Measurements from ENCODE around the gene ANK3. TPM values are rescaled to one million over a fixed set of nuclear protein-coding genes. Genes with fewer than 3 reads are reported as not detected.

The ANK3 gene
- total RNA-seq, 4 donors from 2014 or later = 125 to 171 (median 149) TPM

GRCh38 chr10:60205741-60206140, 183.9 kb downstream of the ANK3 start:
- DNase-seq = no peak
- TF ChIP-seq CTCF (IDR thresholded peaks at IDR 0.05 in 4 of 5, conservative IDR thresholded peaks at IDR 0.05 in 1 of 5) (no peak), POLR2A (IDR thresholded peaks at IDR 0.05) (no peak)
- Histone ChIP-seq H3K27ac (no peak overlapping the region), H3K4me1 (peaks cover 4% of the 10 kb centered on the region in 2 donors), H3K36me3 (no peaks in the 10 kb centered on the region), H3K27me3 (no peaks in the 10 kb centered on the region), H3K9me3 (no peaks in the 10 kb centered on the region), H3K4me3 (no peak overlapping the region)
- no peak for ATAC-seq
- intact Hi-C loops (cut with DNase I; ENCODE audit: low total_unique reads) = no loop called here
- in situ Hi-C loops (cut with MboI; ENCODE audit: low sequenced_read_pairs in 4 of 4) = loop anchor here (5.0 to 10.0 kb wide), 4 partner anchors 88 to 229 kb away; no protein-coding TSS in a partner anchor

GRCh38 chr10:60203993-60204618, 185.6 kb downstream of the ANK3 start:
- Histone ChIP-seq H3K36me3 (no peaks in the 10 kb centered on the region), H3K27me3 (no peaks in the 10 kb centered on the region), H3K27ac (no peak overlapping the region), H3K4me1 (peaks cover 4% of the 10 kb centered on the region in 2 donors), H3K4me3 (no peak overlapping the region), H3K9me3 (no peaks in the 10 kb centered on the region)
- ATAC-seq (no peak), DNase-seq (no peak)
- in situ Hi-C loops (cut with MboI; ENCODE audit: low sequenced_read_pairs in 4 of 4) (loop anchor here in 1 of 4 donors (10.0 kb wide), 1 partner anchor 231 kb away; no protein-coding TSS in a partner anchor), intact Hi-C loops (cut with DNase I; ENCODE audit: low total_unique reads) (no loop called here)
- TF ChIP-seq CTCF (IDR thresholded peaks at IDR 0.05 in 4 of 5, conservative IDR thresholded peaks at IDR 0.05 in 1 of 5) (peak in 3 of 5 experiments; percentile 10 to 42 (median 27)), POLR2A (IDR thresholded peaks at IDR 0.05) (no peak)

DNA sequence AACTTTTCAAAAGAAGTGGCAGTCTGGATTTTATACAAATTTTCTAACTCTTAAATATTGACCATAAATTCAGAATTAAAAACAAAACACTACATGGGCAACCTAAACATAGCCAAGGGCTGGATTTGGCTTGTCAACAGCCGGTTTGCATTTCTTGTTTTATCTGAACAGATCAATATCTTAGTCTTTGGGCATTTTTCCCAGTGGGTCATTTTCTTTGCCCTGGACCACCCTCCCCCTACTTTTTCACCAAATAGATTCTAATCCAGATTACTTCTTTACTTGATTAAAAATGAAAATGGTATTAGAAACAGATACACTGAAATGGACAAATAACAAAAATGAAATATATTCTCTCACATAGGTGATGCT, 189.0 kb downstream of the ANK3 start:
- intact Hi-C loops (cut with DNase I; ENCODE audit: low total_unique reads) = no loop called here
- TF ChIP-seq POLR2A (IDR thresholded peaks at IDR 0.05) (no peak), CTCF (IDR thresholded peaks at IDR 0.05 in 4 of 5, conservative IDR thresholded peaks at IDR 0.05 in 1 of 5) (no peak)
- no peak for ATAC-seq

GRCh38 chr10:60200012-60200681, 189.5 kb downstream of the ANK3 start:
- no peaks in the 10 kb centered on the region for H3K27me3 ChIP-seq
- no peaks in the 10 kb centered on the region for H3K9me3 ChIP-seq
- H3K4me1 ChIP-seq = no peaks in the 10 kb centered on the region
- H3K27ac ChIP-seq = no peak overlapping the region
- in situ Hi-C loops (cut with MboI; ENCODE audit: low sequenced_read_pairs in 4 of 4) (loop anchor here in 1 of 4 donors (10.0 kb wide), 1 partner anchor 235 kb away; no protein-coding TSS in a partner anchor), intact Hi-C loops (cut with DNase I; ENCODE audit: low total_unique reads) (no loop called here)
- no peak overlapping the region for H3K4me3 ChIP-seq
- DNase-seq (no peak), ATAC-seq (no peak)
- no peaks in the 10 kb centered on the region for H3K36me3 ChIP-seq
- TF ChIP-seq CTCF (IDR thresholded peaks at IDR 0.05 in 4 of 5, conservative IDR thresholded peaks at IDR 0.05 in 1 of 5) = no peak
- no peak for TF ChIP-seq POLR2A (IDR thresholded peaks at IDR 0.05)

More for the DNA sequence above, 189.0 kb downstream of the ANK3 start:
- no peaks in the 10 kb centered on the region for H3K27me3 ChIP-seq
- no peak overlapping the region for H3K4me3 ChIP-seq
- H3K9me3 ChIP-seq = no peaks in the 10 kb centered on the region
- no peak for DNase-seq
- H3K27ac ChIP-seq = no peak overlapping the region
- no peaks in the 10 kb centered on the region for H3K4me1 ChIP-seq
- no peaks in the 10 kb centered on the region for H3K36me3 ChIP-seq
- in situ Hi-C loops (cut with MboI; ENCODE audit: low sequenced_read_pairs in 4 of 4) = loop anchor here in 1 of 4 donors (10.0 kb wide), 1 partner anchor 234 kb away; no protein-coding TSS in a partner anchor
